ENCODE measurements around the gene FBXW5.
A peak's percentile ranks its signal among the peaks of the same experiment; 100 is the strongest.

DNA sequence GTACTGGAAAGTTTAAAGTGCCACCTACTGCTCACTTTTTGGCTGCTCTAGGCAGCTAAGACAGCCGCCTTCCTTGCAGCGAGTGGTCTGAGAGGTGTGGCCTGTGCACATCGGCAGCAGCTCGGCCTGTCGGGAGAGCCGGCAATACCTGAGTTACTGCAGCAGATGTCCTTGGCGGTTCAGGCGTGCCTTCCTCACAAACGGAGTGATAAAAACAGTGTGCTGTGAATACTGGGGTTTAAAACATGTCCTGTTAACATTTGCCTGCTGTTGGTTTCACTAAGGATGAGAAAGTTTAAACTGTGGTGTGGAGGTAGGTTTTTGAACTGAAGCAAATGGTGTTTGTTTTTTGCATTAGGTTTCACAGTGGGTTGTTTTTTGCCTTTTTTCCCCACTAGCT lies 45.3 kb downstream of the FBXW5 start:
- TF ChIP-seq, protein P1, sequence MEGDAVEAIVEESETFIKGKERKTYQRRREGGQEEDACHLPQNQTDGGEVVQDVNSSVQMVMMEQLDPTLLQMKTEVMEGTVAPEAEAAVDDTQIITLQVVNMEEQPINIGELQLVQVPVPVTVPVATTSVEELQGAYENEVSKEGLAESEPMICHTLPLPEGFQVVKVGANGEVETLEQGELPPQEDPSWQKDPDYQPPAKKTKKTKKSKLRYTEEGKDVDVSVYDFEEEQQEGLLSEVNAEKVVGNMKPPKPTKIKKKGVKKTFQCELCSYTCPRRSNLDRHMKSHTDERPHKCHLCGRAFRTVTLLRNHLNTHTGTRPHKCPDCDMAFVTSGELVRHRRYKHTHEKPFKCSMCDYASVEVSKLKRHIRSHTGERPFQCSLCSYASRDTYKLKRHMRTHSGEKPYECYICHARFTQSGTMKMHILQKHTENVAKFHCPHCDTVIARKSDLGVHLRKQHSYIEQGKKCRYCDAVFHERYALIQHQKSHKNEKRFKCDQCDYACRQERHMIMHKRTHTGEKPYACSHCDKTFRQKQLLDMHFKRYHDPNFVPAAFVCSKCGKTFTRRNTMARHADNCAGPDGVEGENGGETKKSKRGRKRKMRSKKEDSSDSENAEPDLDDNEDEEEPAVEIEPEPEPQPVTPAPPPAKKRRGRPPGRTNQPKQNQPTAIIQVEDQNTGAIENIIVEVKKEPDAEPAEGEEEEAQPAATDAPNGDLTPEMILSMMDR (IDR thresholded peaks at IDR 0.05; ENCODE audit: low read depth, low read length) = peak; percentile 18; the same call in 1 of the 2 replicates
- TF ChIP-seq EZH2phosphoT487 (IDR thresholded peaks at IDR 0.05; ENCODE audit: low read depth) = no peak
